Spleen (tissue), 7 donors: ENCODE data around the gene JOSD2.

Experiments
- CTCF ChIP-seq, 11 experiments: fragments of 200-600 bp in 7 of 11; fragments of 450-650 bp in 4 of 11; sonication (generic) in 4 of 11; IDR thresholded peaks in 8 of 11; conservative IDR thresholded peaks in 3 of 11; 1 replicate in 7 of 11; 2 replicates in 4 of 11; pipeline versions ENCODE4 v1.4.0 to v1.8.0; 2016 to 2021; ENCODE audit warnings: antibody characterized with exemption in 11 of 11, inconsistent platforms in 4 of 11, mild to moderate bottlenecking in 1 of 11
- POLR2A ChIP-seq, 3 donors: fragments of 450-650 bp; IDR thresholded peaks; one replicate each; pipeline ENCODE4 v1.5.1; 2017; ENCODE audit warnings: antibody characterized with exemption in 3 of 3, mild to moderate bottlenecking in 1 of 3
- POLR2AphosphoS5 ChIP-seq, 3 donors: sonication (generic); formaldehyde crosslinking; IDR thresholded peaks; one replicate each; pipeline ENCODE4 v1.5.1; 2017; ENCODE audit warnings: antibody characterized with exemption in 3 of 3
- donor health status: DM: no; HTN: no; CAD: no; lungs with moderate emphysema.
- donor health status: DM: no; HTN: no; CAD: no.
- donor health status: DM: no; HTN: no; CAD: no.

DNA sequence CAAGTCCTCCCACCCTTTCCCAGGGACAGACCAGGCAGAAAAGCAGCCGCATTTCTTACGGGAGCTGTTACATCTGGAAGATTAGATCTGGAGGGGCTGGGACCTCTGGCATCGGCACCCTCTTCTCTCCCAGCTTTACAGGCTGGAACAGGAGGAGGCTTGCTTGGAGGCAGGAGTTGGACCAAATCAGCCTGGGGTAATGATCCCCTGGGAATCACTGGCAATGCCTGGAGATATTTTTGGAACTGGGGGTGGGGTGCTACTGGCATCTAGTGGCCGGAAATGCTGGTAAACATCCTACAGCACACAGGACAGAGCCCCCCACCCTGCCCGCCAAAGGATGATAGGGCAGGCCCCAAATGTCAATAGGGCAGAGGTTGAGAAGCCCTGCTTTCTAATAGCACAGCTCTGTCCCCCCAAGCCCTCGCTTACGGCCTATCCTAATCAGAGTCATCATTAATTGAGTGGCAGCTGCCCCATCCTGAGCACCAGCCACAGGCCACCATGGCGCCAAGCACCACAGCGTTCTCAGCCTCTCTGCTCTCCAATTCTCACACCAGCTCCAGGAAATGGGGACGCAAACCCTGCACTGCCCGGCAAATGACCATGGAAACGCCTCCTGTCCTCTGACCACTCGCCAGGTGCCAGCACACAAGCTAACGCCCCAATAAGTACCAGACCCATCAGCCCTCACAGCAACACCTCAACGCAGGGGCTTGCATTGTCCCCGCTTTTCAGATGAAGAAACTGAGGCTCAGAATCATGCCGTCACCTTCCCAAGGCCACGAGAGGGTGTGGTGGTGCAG lies 36.6 kb upstream of the JOSD2 start:
- TF ChIP-seq CTCF (IDR thresholded peaks at IDR 0.05 in 8 of 11, conservative IDR thresholded peaks at IDR 0.05 in 3 of 11) (no peak), POLR2A (IDR thresholded peaks at IDR 0.05) (no peak), POLR2AphosphoS5 (IDR thresholded peaks at IDR 0.05) (no peak)
